GM18511 (cell line): ENCODE data around the gene DAPK2.
A peak's percentile ranks its signal among the peaks of the same experiment; 100 is the strongest.
"Not testable (repeated sequence)": the region's sequence is repeated elsewhere in the genome, so short reads cannot be mapped to it uniquely, and the experiment has no call there.

Experiments
- ATAC-seq: cut with Tn5 transposase; IDR thresholded peaks from one replicate; pipeline ENCODE4 v1.9.1; 2021; ENCODE audit warnings: mild to moderate bottlenecking, moderate library complexity; ENCODE audit not compliant: unreplicated experiment

DAPK2 gene

GRCh38 chr15:63979262-63979793 is 67.0 kb downstream of the DAPK2 start:
- ATAC-seq: no peak

DNA sequence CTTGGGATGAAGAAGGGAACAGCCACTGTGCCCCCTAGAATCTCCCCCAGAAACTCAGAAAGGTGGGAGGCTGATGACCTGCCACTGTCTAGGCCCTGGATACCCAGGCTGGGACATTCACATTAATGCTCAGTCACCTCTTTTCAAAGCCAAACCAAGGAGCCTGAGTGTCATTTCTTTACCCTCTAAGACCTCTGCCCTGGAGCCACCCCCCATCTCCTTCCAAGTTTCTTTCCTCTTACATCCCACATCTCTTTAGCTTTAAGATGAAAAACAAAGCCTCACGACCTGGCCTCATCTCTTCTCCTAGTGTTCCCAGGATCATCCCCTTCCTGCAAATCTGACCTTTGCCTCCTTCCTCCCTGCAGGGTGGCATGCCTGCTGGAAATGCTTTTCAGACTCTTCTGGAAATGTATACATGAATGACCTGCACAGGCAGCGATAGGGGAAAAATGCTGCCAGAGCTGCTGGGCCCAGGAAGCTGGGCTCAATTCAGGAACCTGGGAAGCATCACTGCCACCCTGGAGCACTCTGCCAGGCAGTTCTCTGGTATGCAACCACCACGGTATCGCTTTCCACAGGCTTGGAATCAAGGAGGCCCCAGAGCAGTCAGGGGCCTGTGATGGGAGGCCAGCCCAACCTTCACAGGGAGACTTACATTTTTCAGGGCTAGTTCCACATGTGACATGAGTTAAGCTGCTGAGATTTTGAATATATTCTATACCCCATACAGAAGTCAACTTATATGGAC is 67.6 kb downstream of the DAPK2 start:
- no peak for ATAC-seq

GRCh38 chr15:63977119-63977518 is 69.2 kb downstream of the DAPK2 start:
- no peak for ATAC-seq

GRCh38 chr15:63974021-63974420 is 72.3 kb downstream of the DAPK2 start:
- no peak for ATAC-seq

DNA sequence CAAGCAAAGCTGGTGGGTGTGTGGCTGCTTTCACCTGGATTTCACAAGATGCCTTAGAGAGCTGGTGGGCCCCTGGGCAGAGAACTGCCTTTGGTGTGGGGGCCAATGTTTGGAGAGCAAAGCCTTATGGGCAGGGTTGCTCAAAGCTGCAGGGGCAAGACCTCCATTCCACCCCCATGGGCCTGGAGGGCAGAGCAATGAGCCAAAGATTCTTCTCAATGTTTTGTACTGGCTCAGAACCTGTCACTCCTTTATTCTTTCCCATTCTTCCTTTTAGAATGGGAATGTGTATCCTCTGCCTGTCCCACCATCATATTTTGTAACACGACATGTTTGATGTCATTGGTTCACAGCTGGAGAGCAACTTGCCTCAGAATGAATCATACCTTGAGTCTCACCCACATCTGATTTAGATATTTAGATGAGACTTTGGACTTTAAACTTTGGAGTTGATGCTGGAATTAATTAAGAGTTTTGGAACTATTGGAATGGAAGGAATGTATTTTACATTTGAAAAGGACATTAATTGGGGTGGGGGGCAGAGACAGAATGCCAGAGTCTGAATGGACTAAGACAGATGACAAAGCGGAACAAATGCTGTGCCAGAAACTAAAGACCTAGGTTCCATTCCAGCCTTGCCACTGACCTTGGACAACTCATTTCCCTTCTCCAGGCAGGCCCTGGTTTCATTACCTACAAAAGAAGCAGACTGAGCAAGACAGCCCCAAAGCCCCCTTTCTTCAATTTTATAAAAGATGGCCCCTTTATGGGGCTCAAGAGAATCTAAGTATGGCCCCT is 72.9 kb downstream of the DAPK2 start:
- no peak for ATAC-seq

- ATAC-seq: no peak
These were observed 73.5 kb downstream of the DAPK2 start for GRCh38 chr15:63972801-63973200.

- no peak for ATAC-seq
These were observed 74.4 kb downstream of the DAPK2 start for GRCh38 chr15:63971904-63972303.

GRCh38 chr15:63971427-63971805 is 74.9 kb downstream of the DAPK2 start:
- ATAC-seq: peak; percentile 38

DNA sequence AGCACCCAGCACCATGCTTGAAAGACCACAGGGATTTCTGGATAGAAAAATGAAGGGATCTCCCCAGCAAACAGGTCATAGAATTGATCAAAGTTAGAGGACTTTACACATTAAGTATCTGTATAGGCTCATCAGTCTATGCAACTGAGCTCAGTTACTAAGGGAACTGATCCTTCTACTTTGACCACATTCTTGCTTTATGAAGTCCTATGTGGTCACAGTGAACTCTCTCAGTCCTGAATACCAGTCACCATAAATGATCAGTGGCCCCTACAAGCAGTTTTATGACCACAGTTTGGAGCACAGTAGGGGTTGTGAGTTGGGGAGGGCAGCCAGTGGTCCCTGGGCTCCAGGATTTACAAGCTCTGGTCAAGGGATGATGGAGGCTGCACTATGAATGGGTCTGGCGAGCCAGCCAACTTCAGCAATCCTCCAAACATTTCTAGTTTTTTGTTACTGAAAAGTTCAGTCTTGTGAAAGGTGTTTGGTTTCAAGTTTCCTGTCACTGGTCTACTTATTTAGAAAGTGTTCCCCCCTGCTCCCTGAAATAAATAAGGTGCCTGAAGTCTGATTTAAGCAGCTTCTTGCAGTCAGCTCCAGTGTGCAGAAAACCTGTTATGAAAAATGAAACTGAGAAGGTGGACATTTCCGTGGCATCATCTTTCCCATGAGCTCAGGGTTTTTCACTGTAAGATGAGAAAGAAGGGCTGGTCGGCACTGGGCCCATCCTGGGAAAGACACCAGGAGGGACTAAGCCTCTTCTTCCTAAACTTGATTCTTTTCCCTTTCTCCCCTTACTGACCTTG is 75.5 kb downstream of the DAPK2 start:
- peak; percentile 89 for ATAC-seq

DNA sequence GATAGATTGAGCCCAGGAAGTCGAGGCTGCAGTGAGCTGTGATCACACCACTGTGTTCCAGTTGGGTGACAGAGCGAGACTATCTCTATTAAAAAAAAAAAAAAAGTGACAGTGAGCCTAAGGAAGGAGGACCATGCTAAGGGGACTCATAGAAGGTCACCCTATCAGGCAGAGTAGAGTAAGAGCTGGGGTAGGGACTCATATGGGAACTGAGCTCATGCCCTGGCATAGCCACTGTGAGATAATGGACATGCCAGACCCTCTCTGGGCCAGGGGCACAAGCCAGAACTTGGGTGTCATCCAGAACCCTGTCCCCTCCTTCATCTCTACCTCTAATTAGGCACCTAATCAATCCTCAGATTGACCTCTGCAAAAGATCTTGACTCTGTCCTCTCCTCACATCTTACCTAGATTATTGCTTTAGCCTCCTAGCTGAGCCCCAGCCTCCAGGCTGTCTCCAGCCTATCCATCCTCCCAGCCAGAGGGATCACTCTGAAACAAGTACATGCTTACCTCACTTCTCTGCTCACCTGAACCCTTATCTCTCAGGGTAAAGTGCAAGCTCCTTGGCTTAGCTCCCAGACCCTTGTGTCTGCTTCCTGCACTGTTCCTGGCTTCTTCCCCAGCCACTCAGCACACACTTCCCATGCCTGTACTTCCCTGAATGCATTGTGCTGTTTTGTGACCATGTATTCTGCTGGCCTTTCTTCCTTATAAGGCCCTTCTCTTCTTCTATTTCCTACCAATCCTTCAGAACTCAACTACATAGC is 76.4 kb downstream of the DAPK2 start:
- ATAC-seq: peak; percentile 11

GRCh38 chr15:63968700-63969099 is 77.6 kb downstream of the DAPK2 start:
- ATAC-seq: no peak

DNA sequence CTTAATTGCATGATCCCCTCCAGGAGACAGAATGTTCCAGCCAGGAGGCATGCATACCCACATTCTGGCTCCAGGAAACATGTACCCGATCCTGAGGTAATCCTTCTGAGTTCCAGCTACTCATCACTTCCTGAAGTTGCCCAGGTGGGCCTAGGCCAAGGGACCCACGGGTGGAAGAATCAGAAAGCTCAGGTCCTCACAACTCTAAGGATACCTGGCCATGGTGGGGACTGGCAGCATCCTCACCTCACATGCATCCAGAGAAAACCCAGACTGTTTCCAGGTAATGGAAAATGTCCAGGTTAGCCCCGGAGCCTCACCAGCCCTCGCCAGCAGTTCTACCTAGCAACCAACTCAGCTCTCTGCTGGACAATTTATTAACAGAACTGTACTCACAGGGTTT is 78.2 kb downstream of the DAPK2 start:
- ATAC-seq: no peak

- no peak for ATAC-seq
These were observed 78.7 kb downstream of the DAPK2 start for GRCh38 chr15:63967616-63968015.

DNA sequence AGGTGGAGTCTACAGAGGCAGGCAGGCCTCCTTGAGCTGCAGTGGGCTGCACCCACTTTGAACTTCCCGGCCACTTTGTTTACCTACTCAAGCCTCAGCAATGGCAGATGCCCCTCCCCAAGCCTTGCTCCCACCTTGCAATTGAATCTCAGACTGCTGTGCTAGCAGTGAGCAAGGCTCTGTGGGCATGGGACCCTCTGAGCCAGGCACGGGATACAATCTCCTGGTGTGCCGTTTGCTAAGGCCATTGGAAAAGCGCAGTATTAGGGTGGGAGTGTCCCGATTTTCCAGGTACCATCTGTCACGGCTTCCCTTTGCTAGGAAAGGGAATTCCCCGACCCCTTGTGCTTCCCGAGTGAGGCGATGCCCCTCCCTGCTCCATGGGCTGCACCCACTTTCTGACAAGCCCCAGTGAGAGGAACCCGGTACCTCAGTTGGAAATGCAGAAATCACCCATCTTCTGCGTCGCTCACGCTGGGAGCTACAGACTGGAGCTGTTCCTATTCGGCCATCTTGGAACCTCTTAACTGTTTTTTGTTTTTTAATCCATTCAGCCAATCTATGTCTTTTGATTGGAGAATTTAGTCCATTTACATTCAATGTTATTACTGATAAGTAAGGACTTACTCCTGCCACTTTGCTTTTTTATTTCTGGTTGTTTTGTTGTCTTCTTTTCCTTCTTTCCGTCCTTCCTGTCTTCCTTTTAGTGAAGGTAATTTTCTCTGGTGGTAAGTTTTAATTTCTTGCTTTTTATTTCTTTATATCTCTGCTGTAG is 83.2 kb downstream of the DAPK2 start:
- ATAC-seq: not testable (repeated sequence)

GRCh38 chr15:63953524-63953923 is 92.8 kb downstream of the DAPK2 start:
- no peak for ATAC-seq

- no peak for ATAC-seq
These were observed 95.3 kb downstream of the DAPK2 start for GRCh38 chr15:63950911-63951481.

GRCh38 chr15:63948971-63949370 is 97.3 kb downstream of the DAPK2 start:
- no peak for ATAC-seq

DNA sequence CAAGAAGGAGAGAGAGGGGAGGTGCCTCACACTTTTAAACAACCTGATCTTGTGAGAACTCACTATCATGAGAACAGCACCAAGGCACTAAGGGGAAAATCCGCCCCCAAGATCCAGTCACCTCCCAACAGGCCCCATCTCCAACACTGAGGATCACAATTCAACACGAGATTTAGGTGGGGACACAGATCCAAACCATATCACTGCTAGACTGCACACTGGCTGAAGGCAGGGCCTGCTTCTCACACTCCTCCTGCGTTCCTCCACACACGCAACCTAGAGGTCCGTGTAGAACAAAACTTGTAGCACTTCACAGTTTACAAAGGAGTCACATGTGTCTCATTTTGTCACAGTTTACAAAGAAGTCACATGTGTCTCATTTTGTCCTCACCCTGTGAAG is 97.8 kb downstream of the DAPK2 start:
- no peak for ATAC-seq

DNA sequence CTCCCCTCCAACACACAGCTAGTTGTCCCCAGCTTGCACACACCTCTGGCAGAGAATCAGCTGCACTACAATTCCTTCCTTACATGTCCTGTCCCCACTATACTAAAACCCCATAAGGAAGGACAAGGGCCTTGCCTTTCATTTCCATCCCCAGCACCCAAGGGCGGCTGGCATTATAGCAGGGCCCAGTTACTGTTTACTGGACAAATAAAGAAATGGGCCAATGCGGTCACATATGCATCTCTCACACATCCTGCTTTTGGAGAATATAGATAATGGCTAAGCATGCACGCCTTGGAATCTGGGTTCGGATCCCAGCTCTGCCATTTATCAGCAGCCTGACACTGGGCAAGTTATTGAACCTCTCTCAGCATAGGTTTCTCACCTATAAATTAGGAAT is 99.1 kb downstream of the DAPK2 start:
- no peak for ATAC-seq
